H1 (cell line): ENCODE results near the gene ZNF74. TPM values are rescaled to one million over a fixed set of nuclear protein-coding genes. Genes with fewer than 3 reads are reported as not detected.
A peak's percentile ranks its signal among the peaks of the same experiment; 100 is the strongest.

Source experiments
- CTCF ChIA-PET: fragments of 300-600 bp; sonication (Branson Sonifier 250); formaldehyde crosslinking; loops from one replicate; lab custom pipeline; 2021; ENCODE audit not compliant: partially characterized antibody; lab: Charles Lee
- POLR2A ChIA-PET: fragments of 300-600 bp; sonication (Branson Sonifier 250); formaldehyde crosslinking; loops from one replicate; lab custom pipeline; 2021; ENCODE audit warnings: inconsistent platforms; ENCODE audit not compliant: partially characterized antibody; lab: Charles Lee
- DNase-seq, 2 experiments: peaks; one replicate each; pipeline versions ENCODE4 v3.0.0 to v3.0.0-alpha.2; 2010 to 2022; ENCODE audit warnings: low spot score in 2 of 2, low read depth in 1 of 2, mixed read lengths in 1 of 2
- FAIRE-seq: peaks from 2 replicates; lab custom pipeline; 2011; peaks lifted over from hg19 to GRCh38; lab: Jason Lieb, UNC
- H2AFZ ChIP-seq: 2 replicates; pipeline ENCODE4 v1.8.1; 2012; ENCODE audit warnings: low read length, inconsistent platforms
- H2AK5ac ChIP-seq: 2 replicates; pipeline ENCODE4 v1.6.1; 2013; ENCODE audit warnings: low read depth, low read length
- H2BK120ac ChIP-seq: replicated peaks from 2 replicates; pipeline ENCODE3; 2013; ENCODE audit warnings: low read depth, low read length, inconsistent platforms
- H2BK12ac ChIP-seq: 2 replicates; pipeline ENCODE4 v1.6.1; 2013; ENCODE audit warnings: low read depth, low read length
- H2BK15ac ChIP-seq: 2 replicates; pipeline ENCODE4 v1.6.1; 2013; ENCODE audit warnings: low read length
- H2BK20ac ChIP-seq: 2 replicates; pipeline ENCODE4 v1.6.1; 2013; ENCODE audit warnings: low read length
- H2BK5ac ChIP-seq: 2 replicates; pipeline ENCODE4 v1.6.1; 2013; ENCODE audit warnings: low read depth, low read length
- H3K14ac ChIP-seq: 2 replicates; pipeline ENCODE4 v1.6.1; 2013; ENCODE audit warnings: inconsistent platforms; ENCODE audit not compliant: insufficient read length
- H3K18ac ChIP-seq: 2 replicates; pipeline ENCODE4 v1.6.1; 2013; ENCODE audit warnings: low read length; ENCODE audit errors: extremely low read depth
- H3K23ac ChIP-seq: 2 replicates; pipeline ENCODE4 v1.6.1; 2013; ENCODE audit warnings: inconsistent platforms; ENCODE audit not compliant: insufficient read length
- H3K23me2 ChIP-seq: 2 replicates; pipeline ENCODE4 v1.6.1; 2013; ENCODE audit warnings: low read depth, low read length
- H3K27ac ChIP-seq: 2 replicates; pipeline ENCODE4 v1.6.1; 2011; ENCODE audit warnings: low read depth, low read length, inconsistent platforms
- H3K27me3 ChIP-seq, 4 experiments: replicated peaks in 1 of 4; 1 replicate in 1 of 4; 2 replicates in 3 of 4; pipeline versions ENCODE4 v1.6.1 to v1.8.1; 2011 to 2013; ENCODE audit warnings: low read length in 3 of 4, mild to moderate bottlenecking in 3 of 4, inconsistent platforms in 2 of 4, mixed read lengths in 2 of 4, moderate library complexity in 1 of 4; ENCODE audit not compliant: control insufficient read depth in 3 of 4, insufficient read depth in 3 of 4; ENCODE audit errors: extremely low read depth in 1 of 4
- H3K36me3 ChIP-seq, 4 experiments: 2 replicates each; pipeline versions ENCODE4 v1.6.1 to v1.8.1; 2011 to 2013; ENCODE audit warnings: mild to moderate bottlenecking in 4 of 4, low read length in 3 of 4, moderate library complexity in 2 of 4, control low read depth in 1 of 4, inconsistent platforms in 1 of 4; ENCODE audit not compliant: insufficient read depth in 4 of 4, control insufficient read depth in 2 of 4
- H3K4ac ChIP-seq: replicated peaks from 2 replicates; pipeline ENCODE3; 2013; ENCODE audit warnings: low read length, low read depth, mixed read lengths, inconsistent platforms; ENCODE audit not compliant: insufficient read length
- H3K4me1 ChIP-seq, 4 experiments: replicated peaks in 1 of 4; 1 replicate in 1 of 4; 2 replicates in 3 of 4; pipeline versions ENCODE4 v1.6.1 to v1.8.1; 2011 to 2013; ENCODE audit warnings: low read length in 3 of 4, inconsistent platforms in 2 of 4, mixed read lengths in 1 of 4; ENCODE audit not compliant: insufficient read depth in 4 of 4, control insufficient read depth in 3 of 4
- H3K4me2 ChIP-seq, 2 experiments: 2 replicates each; pipeline versions ENCODE4 v1.6.1 to v1.8.1; 2011 to 2013; ENCODE audit warnings: low read depth in 2 of 2, low read length in 2 of 2, control low read depth in 1 of 2, inconsistent platforms in 1 of 2, mild to moderate bottlenecking in 1 of 2; ENCODE audit not compliant: insufficient read depth in 1 of 2
- H3K4me3 ChIP-seq, 4 experiments: fragments of 200-600, 300-600 bp in 1 of 4; sonication (generic), shearing (Covaris generic), sonication (Bioruptor Twin) in 1 of 4; 2 replicates each; pipeline versions ENCODE4 v1.5.1 to v1.8.1; 2011 to 2016; ENCODE audit warnings: low read length in 4 of 4, low read depth in 3 of 4, control low read depth in 2 of 4, inconsistent platforms in 2 of 4, mild to moderate bottlenecking in 2 of 4, mixed read lengths in 1 of 4, moderate library complexity in 1 of 4; ENCODE audit not compliant: insufficient read depth in 2 of 4; ENCODE audit errors: extremely low read depth in 1 of 4
- H3K56ac ChIP-seq: replicated peaks from 2 replicates; pipeline ENCODE3; 2013; ENCODE audit warnings: low read depth, mild to moderate bottlenecking, mixed read lengths, low read length, inconsistent platforms; ENCODE audit not compliant: insufficient read length
- H3K79me1 ChIP-seq: 2 replicates; pipeline ENCODE4 v1.6.1; 2013; ENCODE audit warnings: low read depth, low read length, control low read depth
- H3K79me2 ChIP-seq, 2 experiments: 2 replicates each; pipeline versions ENCODE4 v1.6.1 to v1.8.1; 2012 to 2013; ENCODE audit warnings: low read length in 2 of 2, mild to moderate bottlenecking in 2 of 2, inconsistent platforms in 1 of 2; ENCODE audit not compliant: insufficient read depth in 2 of 2, control insufficient read depth in 1 of 2
- H3K9ac ChIP-seq, 4 experiments: replicated peaks in 1 of 4; 1 replicate in 1 of 4; 2 replicates in 3 of 4; pipeline versions ENCODE4 v1.6.1 to v1.8.1; 2011 to 2013; ENCODE audit warnings: low read depth in 3 of 4, low read length in 3 of 4, control low read depth in 2 of 4, mild to moderate bottlenecking in 2 of 4, moderate library complexity in 2 of 4, inconsistent platforms in 1 of 4; ENCODE audit errors: extremely low read depth in 1 of 4
- H3K9me3 ChIP-seq, 2 experiments: 2 replicates each; pipeline versions ENCODE4 v1.6.1 to v1.8.1; 2012 to 2013; ENCODE audit warnings: mild to moderate bottlenecking in 2 of 2, moderate library complexity in 2 of 2, control low read depth in 1 of 2, inconsistent platforms in 1 of 2, low read depth in 1 of 2, low read length in 1 of 2, mixed read lengths in 1 of 2; ENCODE audit not compliant: insufficient read depth in 2 of 2
- H4K20me1 ChIP-seq, 2 experiments: replicated peaks in 1 of 2; 2 replicates each; pipeline versions ENCODE3 to v1.8.1; 2011 to 2013; ENCODE audit warnings: inconsistent platforms in 2 of 2, low read length in 2 of 2, mild to moderate bottlenecking in 1 of 2; ENCODE audit not compliant: insufficient read depth in 2 of 2, control insufficient read depth in 1 of 2
- H4K5ac ChIP-seq: 2 replicates; pipeline ENCODE4 v1.6.1; 2013; ENCODE audit warnings: low read length, low read depth, mixed read lengths, inconsistent platforms; ENCODE audit not compliant: insufficient read length
- H4K8ac ChIP-seq: 2 replicates; pipeline ENCODE4 v1.8.0; 2013; ENCODE audit warnings: mild to moderate bottlenecking, moderate library complexity, low read length, inconsistent platforms; ENCODE audit not compliant: insufficient read depth; ENCODE audit errors: extremely low read depth
- H4K91ac ChIP-seq: replicated peaks from 2 replicates; pipeline ENCODE3; 2013; ENCODE audit warnings: low read length, mixed read lengths, inconsistent platforms; ENCODE audit not compliant: insufficient read length
- JUND ChIP-seq: IDR thresholded peaks from 2 replicates; pipeline ENCODE4 v1.6.1; 2011; ENCODE audit warnings: mild to moderate bottlenecking, improper control_type of control experiment, low read length
- KDM4A ChIP-seq: IDR thresholded peaks from one replicate; pipeline ENCODE4 v1.7.1; 2012; ENCODE audit warnings: low read depth, mild to moderate bottlenecking, moderate library complexity, low read length, inconsistent platforms; ENCODE audit not compliant: severe bottlenecking
- KDM5A ChIP-seq: fragments of 200-600 bp; IDR thresholded peaks from 2 replicates; pipeline ENCODE4 v1.7.1; 2012; ENCODE audit warnings: mild to moderate bottlenecking, low read length, inconsistent platforms, mixed read lengths
- POLR2A ChIP-seq, 2 experiments: IDR thresholded peaks; 1 replicate in 1 of 2; 2 replicates in 1 of 2; pipeline ENCODE4 v1.6.1; 2011; ENCODE audit warnings: low read depth in 2 of 2, low read length in 2 of 2, mild to moderate bottlenecking in 2 of 2; ENCODE audit errors: control extremely low read depth in 1 of 2
- POLR2AphosphoS5 ChIP-seq: IDR thresholded peaks from 2 replicates; pipeline ENCODE4 v1.6.1; 2011; ENCODE audit warnings: low read depth, low read length
- SIN3A ChIP-seq, 2 experiments: IDR thresholded peaks in 1 of 2; conservative IDR thresholded peaks in 1 of 2; 2 replicates each; pipeline ENCODE4 v1.6.1; 2011 to 2012; ENCODE audit warnings: low read length in 2 of 2, improper control_type of control experiment in 1 of 2, low read depth in 1 of 2, mild to moderate bottlenecking in 1 of 2
- TCF12 ChIP-seq: IDR thresholded peaks from 2 replicates; pipeline ENCODE4 v1.6.1; 2011; ENCODE audit warnings: low read depth, mild to moderate bottlenecking, low read length
- WGBS, 2 experiments: shearing (Covaris generic) in 1 of 2; methylation state at CpG; one replicate each; pipeline versions ENCODE4 v1.1.6 to v1.1.7; 2013 to 2015; ENCODE audit warnings: low lambda C conversion rate in 2 of 2, mixed read lengths in 2 of 2, inconsistent platforms in 1 of 2, low coverage in 1 of 2, missing lambda C conversion rate in 1 of 2; ENCODE audit not compliant: insufficient replicate concordance in 2 of 2, insufficient coverage in 1 of 2, insufficient read length in 1 of 2; ENCODE audit errors: extremely low coverage in 1 of 2, missing lambda C conversion rate in 1 of 2; 5-methylcytosine and 5-hydroxymethylcytosine counted together
- long read RNA-seq, 2 experiments: library from RNA in 1 of 2; library from capped mRNA in 1 of 2; stranded (forward); transcript quantifications; one replicate each; pipeline ENCODE4 v2.0.0, GENCODE V29; 2021; ENCODE audit warnings: inconsistent platforms in 1 of 2
- polyA minus RNA-seq, 3 experiments: library from RNA; depleted of rRNA, polyadenylated mRNA; stranded (reverse); fragments of >200 nt; gene quantifications; 1 replicate in 2 of 3; 2 replicates in 1 of 3; pipeline ENCODE4 v1.2.3, GENCODE V29; 2011
- polyA plus RNA-seq, 7 experiments: library from polyadenylated mRNA; depleted of rRNA in 3 of 7; stranded (reverse) in 5 of 7; unstranded in 2 of 7; fragments of >200 nt in 5 of 7; fragments of 200-250 nt in 2 of 7; gene quantifications; 1 replicate in 5 of 7; 2 replicates in 1 of 7; 4 replicates in 1 of 7; pipeline versions ENCODE4 v1.2.1 to v1.2.3, GENCODE V29; 2011 to 2013; ENCODE audit warnings: missing spikeins in 2 of 7, mixed read lengths in 2 of 7
- total RNA-seq: library from RNA; stranded (reverse); fragmentation: NEBNext Ultra II Directional; extraction: Animal tissue kit (Norgen Biotek cat#: 25700); gene quantifications from 2 replicates; pipeline ENCODE4 v1.2.1, GENCODE V29; 2021

The ZNF74 gene
- total RNA-seq (44.9 and 45.7 TPM in 2 replicates), polyA plus RNA-seq (2011; rRNA removed) (29.7 and 35.3 TPM in 2 replicates), polyA minus RNA-seq (2011; rRNA and poly(A)+ RNA removed) (26.1 and 26.9 TPM in 2 replicates)
- 38.2 TPM for polyA plus RNA-seq (2011; cell fraction: cytosol; rRNA removed)
- 27.0 TPM for polyA plus RNA-seq (2011; cell fraction: nucleus; rRNA removed)
- polyA plus RNA-seq (2012, experiment 1 of 2) = 25.6 to 38.6 TPM (median 29.5 TPM) in 4 replicates
- 28.3 TPM for polyA plus RNA-seq (2012, experiment 2 of 2)
- polyA plus RNA-seq (2013, experiment 1 of 2) = 15.6 TPM
- 16.0 TPM for polyA plus RNA-seq (2013, experiment 2 of 2)
- 35.4 TPM for polyA minus RNA-seq (2011; cell fraction: cytosol; rRNA and poly(A)+ RNA removed)
- 18.6 TPM for polyA minus RNA-seq (2011; cell fraction: nucleus; rRNA and poly(A)+ RNA removed)
- long read RNA-seq, experiment 1, partial matches to known transcripts = 3 of 33 reads
- long read RNA-seq, experiment 1, other reads (novel, unspliced or antisense) = 24 of 33 reads
- long read RNA-seq, experiment 2, partial matches to known transcripts = 0 of 1 reads
- long read RNA-seq, experiment 2, other reads (novel, unspliced or antisense) = 1 of 1 reads

DNA sequence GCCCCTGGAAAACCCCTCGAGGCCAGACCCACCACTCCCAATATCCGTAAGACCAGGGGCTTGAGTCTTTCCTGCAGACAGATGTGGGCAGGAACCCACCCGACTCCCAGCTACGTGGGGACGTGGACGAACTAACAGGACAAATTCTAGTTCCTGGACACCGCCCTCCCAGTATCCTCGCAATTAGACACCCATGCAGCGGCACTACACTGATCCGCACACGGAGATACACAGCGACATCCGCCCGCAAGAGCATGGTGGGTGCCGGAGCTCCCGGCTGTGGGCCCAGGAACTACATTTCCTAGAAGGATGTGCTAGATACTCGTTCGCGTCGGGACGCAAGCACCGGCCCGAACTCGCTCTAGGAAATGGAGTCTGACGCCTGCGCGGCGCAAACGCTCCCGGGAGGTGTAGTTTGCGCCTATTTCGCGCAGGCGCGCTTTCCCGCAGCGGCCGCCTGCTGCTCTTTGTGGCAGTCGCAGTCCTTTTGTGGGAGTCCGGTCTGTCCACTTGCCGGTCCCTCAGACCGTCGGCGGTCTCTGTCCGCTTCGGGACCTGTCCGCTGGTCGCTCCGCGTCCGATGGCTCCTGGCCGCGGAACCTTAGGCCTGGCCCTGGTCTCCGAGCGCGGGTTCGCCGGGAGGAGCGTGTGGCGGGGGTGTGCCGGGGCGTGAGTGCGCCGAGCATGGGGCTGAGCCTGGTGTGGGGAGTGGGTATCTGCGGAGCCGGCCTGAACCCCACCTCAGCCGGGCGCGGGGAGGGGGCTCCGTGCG is at the start of gene ZNF74:
TSS of gene ZNF74 (plus strand) at position 447 of the 772 bp plus-strand sequence. CDS start 478 bp downstream, outside the sequence.
- DNase-seq = peak; percentile 76 to 86
- peaks cover 7% of the 10 kb centered on the region; the same call in 1 of the 2 replicates for H3K79me1 ChIP-seq
- POLR2A ChIA-PET = interaction anchor here (0.7 to 1.0 kb wide), 5 partner anchors 14 to 99 kb away, joined by 3 to 5 read pairs (median 3); no protein-coding TSS in a partner anchor
- H2BK15ac ChIP-seq = peak within 1 kb of the TSS; percentile 94; the same call in 1 of the 2 replicates
- peak within 1 kb of the TSS; percentile 92 for H4K8ac ChIP-seq
- H3K14ac ChIP-seq = no peak within 1 kb of the TSS
- H2AK5ac ChIP-seq = peak within 1 kb of the TSS; percentile 71; the same call in 1 of the 2 replicates
- H2BK5ac ChIP-seq = no peak within 1 kb of the TSS; the same call in 1 of the 2 replicates
- H2BK20ac ChIP-seq = no peak within 1 kb of the TSS
- peak within 1 kb of the TSS; percentile 56 for H4K91ac ChIP-seq
- CTCF ChIA-PET = interaction anchor here (1.3 to 1.4 kb wide), 2 partner anchors 13 to 39 kb away, joined by 3 to 6 read pairs; no protein-coding TSS in a partner anchor
- peak within 1 kb of the TSS; percentile 77 to 97 (median 89) for H3K4me3 ChIP-seq
- peak within 1 kb of the TSS; percentile 99 for H3K18ac ChIP-seq
- no peak for FAIRE-seq
- no peaks in the 10 kb centered on the region; a peak in 2 of 8 replicates for H3K36me3 ChIP-seq
- no peaks in the 10 kb centered on the region for H3K27me3 ChIP-seq
- H2AFZ ChIP-seq = peak within 1 kb of the TSS; percentile 93
- H3K9me3 ChIP-seq = no peaks in the 10 kb centered on the region
- H4K20me1 ChIP-seq = peaks cover 2 to 10% of the 10 kb centered on the region in 2 experiments
- peak within 1 kb of the TSS; percentile 90 for H3K4ac ChIP-seq
- peak within 1 kb of the TSS; percentile 64; the same call in 1 of the 2 replicates for H2BK12ac ChIP-seq
- peaks cover 0 to 10% (median 8%) of the 10 kb centered on the region in 4 experiments; a peak in 5 of 7 replicates for H3K4me1 ChIP-seq
- peaks cover 5% of the 10 kb centered on the region; the same call in 1 of the 2 replicates for H3K23me2 ChIP-seq
- no peak within 1 kb of the TSS for H3K23ac ChIP-seq
- H3K79me2 ChIP-seq = peaks cover 4 to 39% of the 10 kb centered on the region in 2 experiments; a peak in 2 of 4 replicates
- H3K4me2 ChIP-seq = peak within 1 kb of the TSS; percentile 87 to 92
- peak within 1 kb of the TSS; percentile 87 for H4K5ac ChIP-seq
- H3K27ac ChIP-seq = peak within 1 kb of the TSS; percentile 55; the same call in 1 of the 2 replicates
- H3K9ac ChIP-seq = peak within 1 kb of the TSS; percentile 79 to 91 (median 84)
- peak within 1 kb of the TSS; percentile 91 for H3K56ac ChIP-seq
- 5% methylated on average over 70 of the region's 71 CpGs; no CpG with 5 or more reads in 1 of the 2 experiments for WGBS, 2 experiments
- H2BK120ac ChIP-seq = no peak within 1 kb of the TSS
- TF ChIP-seq POLR2A (IDR thresholded peaks at IDR 0.05; ENCODE audit: control extremely low read depth in 1 of 2, low read depth in 2 of 2, low read length in 2 of 2) (peak in 1 of 2 experiments; percentile 70; a peak in 2 of 3 replicates), TCF12 (no peak), KDM4A (peak; percentile 83), JUND (0 out of 2 replicates have a peak, but pooled peaks have one; percentile 24), KDM5A (no peak), SIN3A (conservative IDR thresholded peaks at IDR 0.05 in 1 of 2, IDR thresholded peaks at IDR 0.05 in 1 of 2; ENCODE audit: low read depth in 1 of 2, low read length in 2 of 2) (0 out of 4 replicates have a peak, but pooled peaks of 1 of the 2 experiments have one; percentile 38), POLR2AphosphoS5 (0 out of 2 replicates have a peak, but pooled peaks have one; percentile 61)
